ENCODE measurements around the gene FAM120B. TPM values are rescaled to one million over a fixed set of nuclear protein-coding genes. Genes with fewer than 3 reads are reported as not detected.

The FAM120B gene
- total and polyA plus RNA-seq, 2 of the 4 experiments (the other 2 are of a cell fraction), result 15.3 to 28.0 TPM

GRCh38 chr6:170429450-170429849, 122.9 kb downstream of the FAM120B start:
- intact Hi-C loops (cut with micrococcal nuclease), result no loop called here
- Histone ChIP-seq H3K27me3 (ENCODE audit: control insufficient read depth, insufficient read depth, low read length) (peaks cover 2% of the 10 kb centered on the region), H3K27ac (ENCODE audit: insufficient read depth, low read length) (no peak overlapping the region), H3K23ac (ENCODE audit: low read depth, low read length) (no peak overlapping the region), H3K18ac (ENCODE audit: low read depth, low read length) (no peak overlapping the region), H2AK9ac (replicated peaks; ENCODE audit: low read depth, low read length, poor library complexity) (no peak overlapping the region), H3K4me2 (ENCODE audit: low read depth, low read length) (no peak overlapping the region), H3K9me3 (ENCODE audit: control insufficient read depth, insufficient read depth, low read length) (no peaks in the 10 kb centered on the region), H3K4me3 (ENCODE audit: insufficient read depth, low read depth, low read length) (no peak overlapping the region), H3K4ac (ENCODE audit: low read depth, low read length) (no peak overlapping the region), H3K9ac (ENCODE audit: low read depth, low read length) (no peak overlapping the region), H2AFZ (replicated peaks; ENCODE audit: low read length, poor library complexity) (peak overlapping the region; percentile 75), H4K20me1 (ENCODE audit: insufficient read depth, low read length) (no peaks in the 10 kb centered on the region), H2AK5ac (ENCODE audit: low read depth, low read length) (no peak overlapping the region), H4K8ac (ENCODE audit: low read depth in 2 of 2, low read length in 2 of 2) (no peak overlapping the region), H3K56ac (ENCODE audit: extremely low read depth, insufficient read depth, low read length) (no peak overlapping the region), H2BK20ac (ENCODE audit: low read depth, low read length) (no peak overlapping the region), H2BK5ac (ENCODE audit: low read depth, low read length, poor library complexity, severe bottlenecking) (no peak overlapping the region), H3K79me1 (ENCODE audit: low read depth in 1 of 2, low read length in 2 of 2) (no peaks in the 10 kb centered on the region), H4K91ac (ENCODE audit: insufficient read depth, low read depth, low read length) (no peak overlapping the region), H2BK15ac (ENCODE audit: low read depth, low read length) (no peak overlapping the region), H3K36me3 (ENCODE audit: control insufficient read depth, insufficient read depth, low read length) (no peaks in the 10 kb centered on the region), H3K9me1 (ENCODE audit: insufficient read depth, low read length) (peaks cover 2% of the 10 kb centered on the region; the same call in 1 of the 2 replicates), H4K5ac (ENCODE audit: low read depth, low read length) (no peak overlapping the region), H2BK120ac (ENCODE audit: low read depth, low read length) (no peak overlapping the region), H3K14ac (replicated peaks; ENCODE audit: low read depth, low read length) (no peak overlapping the region), H3K4me1 (ENCODE audit: control insufficient read depth, insufficient read depth, low read length) (peaks cover 2% of the 10 kb centered on the region; the same call in 1 of the 2 replicates)
- dilution Hi-C loops (cut with HindIII; ENCODE audit: low sequenced_read_pairs, unreplicated experiment), result no loop called here
- peak; percentile 72 for ATAC-seq (ENCODE audit: low read depth)
- no TSS peak for BruUV-seq (replicated peaks)
- DNase-seq, result no peak
- TF ChIP-seq CEBPB (IDR thresholded peaks at IDR 0.05; ENCODE audit: low read depth, low read length), result no peak
- TF ChIP-seq POLR2A (IDR thresholded peaks at IDR 0.05; ENCODE audit: low read depth, low read length), result no peak
- no peak for TF ChIP-seq MXI1 (IDR thresholded peaks at IDR 0.05; ENCODE audit: borderline replicate concordance, low read depth, low read length)
- TF ChIP-seq BHLHE40 (IDR thresholded peaks at IDR 0.05; ENCODE audit: low read depth, low read length), result peak; percentile 58; the same call in 1 of the 2 replicates
- 0 out of 2 replicates have a peak, but pooled peaks have one; percentile 12 for TF ChIP-seq CTCF (conservative IDR thresholded peaks at IDR 0.05; ENCODE audit: low read depth, low read length)
- no peak for TF ChIP-seq MAZ (IDR thresholded peaks at IDR 0.05; ENCODE audit: borderline replicate concordance, low read depth, low read length)
- no peak for TF ChIP-seq ELK1 (IDR thresholded peaks at IDR 0.05; ENCODE audit: borderline replicate concordance, low read depth, low read length)
- peak; percentile 46 for TF ChIP-seq USF2 (IDR thresholded peaks at IDR 0.05; ENCODE audit: low read depth, low read length)
- no peak for TF ChIP-seq RCOR1 (IDR thresholded peaks at IDR 0.05; ENCODE audit: insufficient replicate concordance, low read length)
- CTCF ChIA-PET, result interaction anchor here (1.1 to 1.7 kb wide), 2 partner anchors 9 to 16 kb away, joined by 3 to 4 read pairs; no protein-coding TSS in a partner anchor
- in situ Hi-C loops (cut with MboI; ENCODE audit: low sequenced_read_pairs), result no loop called here
- 60% methylated on average over 1 of the region's 7 CpGs; no CpG with 5 or more reads in 1 of the 2 experiments for WGBS, 2 experiments (ENCODE audit: extremely low coverage in 2 of 2, insufficient read length in 1 of 2)
- POLR2A ChIA-PET (ENCODE audit: unreplicated experiment), result no interaction called here
